GM18502 (cell line): ENCODE data around the gene TMEM117.
"Not testable (repeated sequence)": the region's sequence is repeated elsewhere in the genome, so short reads cannot be mapped to it uniquely, and the experiment has no call there.

Experiments
- ATAC-seq: cut with Tn5 transposase; IDR thresholded peaks from one replicate; pipeline ENCODE4 v1.9.1; 2021; ENCODE audit warnings: mild to moderate bottlenecking; ENCODE audit not compliant: unreplicated experiment, poor library complexity

The TMEM117 gene

GRCh38 chr12:44159216-44159615 is 323.3 kb downstream of the TMEM117 start:
- no peak for ATAC-seq

DNA sequence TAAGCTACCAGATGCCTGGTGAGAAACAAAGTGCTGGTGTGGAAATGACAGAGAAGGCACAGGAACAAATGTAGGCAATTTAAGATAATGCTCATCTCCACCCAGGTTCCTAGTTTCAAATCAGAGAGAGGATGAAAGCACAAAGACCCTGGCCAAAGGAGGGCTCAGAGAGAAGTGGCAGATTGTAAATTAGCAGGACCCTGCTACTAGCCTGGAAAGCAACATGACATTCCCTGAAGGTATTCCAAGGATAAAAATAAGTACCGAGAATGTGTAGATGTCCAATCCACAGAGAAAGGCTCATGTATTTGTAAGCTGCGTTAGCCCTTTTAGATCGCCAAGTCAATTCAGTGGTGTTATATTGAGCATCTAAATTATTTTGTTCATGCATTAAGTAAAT is 324.0 kb downstream of the TMEM117 start:
- ATAC-seq = no peak

- ATAC-seq = no peak
Measured at GRCh38 chr12:44162961-44163360, 327.1 kb downstream of the TMEM117 start.

DNA sequence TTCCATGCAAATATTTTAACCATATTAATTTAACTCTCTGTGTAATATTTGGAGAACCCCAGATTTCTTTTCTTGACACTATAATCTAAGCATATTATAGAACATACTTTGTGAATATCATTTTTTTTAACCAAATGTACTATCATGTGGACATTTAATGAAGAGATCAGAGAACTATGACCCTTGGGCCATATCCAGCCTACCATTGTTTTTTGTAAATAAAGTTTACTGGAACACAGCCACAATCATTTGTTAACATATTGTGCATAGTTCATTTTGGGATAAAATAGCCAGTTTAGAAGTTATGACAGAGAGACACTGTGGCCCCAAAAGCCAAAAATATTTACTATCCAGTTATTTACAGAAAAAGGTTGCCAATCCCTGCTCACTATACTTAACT is 338.2 kb downstream of the TMEM117 start:
- ATAC-seq = no peak

DNA sequence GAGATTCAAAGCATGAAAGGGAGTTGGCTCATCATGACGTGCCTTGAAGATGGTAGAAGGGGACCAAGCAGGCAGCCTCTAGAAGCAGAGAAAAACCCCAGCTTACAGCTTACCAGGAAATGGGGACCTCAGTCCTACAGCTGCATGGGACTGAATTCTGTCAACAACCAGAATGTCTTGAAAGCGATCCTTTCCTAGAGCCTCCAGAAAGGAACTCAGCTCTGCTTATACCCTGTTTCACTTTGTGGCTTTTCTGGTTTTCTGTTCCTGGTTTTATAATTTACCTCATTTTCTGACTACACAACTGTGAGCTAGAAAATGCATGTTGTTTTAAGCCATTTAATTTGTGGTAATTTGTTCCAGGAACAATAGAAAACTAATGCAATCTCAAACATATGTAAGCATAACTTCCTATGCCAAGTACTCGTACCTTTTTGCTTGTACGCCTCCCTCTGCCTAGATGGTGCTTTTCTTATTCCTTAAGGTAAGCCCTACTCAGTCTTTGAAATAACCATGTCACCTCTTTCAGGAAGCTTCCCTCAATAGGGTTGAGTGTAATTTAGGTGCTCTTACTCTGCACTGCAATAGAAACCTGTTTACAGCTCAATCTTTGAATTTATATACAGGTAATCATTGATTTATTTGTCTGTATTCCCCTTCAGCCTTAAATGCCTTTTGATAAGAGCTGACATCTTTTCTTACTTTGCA is 348.8 kb downstream of the TMEM117 start:
- ATAC-seq = peak; percentile 93

- ATAC-seq = peak; percentile 100
Measured at GRCh38 chr12:44193281-44193680, 357.4 kb downstream of the TMEM117 start.

- not testable (repeated sequence) for ATAC-seq
Measured at GRCh38 chr12:44195719-44196118, 359.8 kb downstream of the TMEM117 start.

GRCh38 chr12:44206045-44206444 is 370.2 kb downstream of the TMEM117 start:
- no peak for ATAC-seq

DNA sequence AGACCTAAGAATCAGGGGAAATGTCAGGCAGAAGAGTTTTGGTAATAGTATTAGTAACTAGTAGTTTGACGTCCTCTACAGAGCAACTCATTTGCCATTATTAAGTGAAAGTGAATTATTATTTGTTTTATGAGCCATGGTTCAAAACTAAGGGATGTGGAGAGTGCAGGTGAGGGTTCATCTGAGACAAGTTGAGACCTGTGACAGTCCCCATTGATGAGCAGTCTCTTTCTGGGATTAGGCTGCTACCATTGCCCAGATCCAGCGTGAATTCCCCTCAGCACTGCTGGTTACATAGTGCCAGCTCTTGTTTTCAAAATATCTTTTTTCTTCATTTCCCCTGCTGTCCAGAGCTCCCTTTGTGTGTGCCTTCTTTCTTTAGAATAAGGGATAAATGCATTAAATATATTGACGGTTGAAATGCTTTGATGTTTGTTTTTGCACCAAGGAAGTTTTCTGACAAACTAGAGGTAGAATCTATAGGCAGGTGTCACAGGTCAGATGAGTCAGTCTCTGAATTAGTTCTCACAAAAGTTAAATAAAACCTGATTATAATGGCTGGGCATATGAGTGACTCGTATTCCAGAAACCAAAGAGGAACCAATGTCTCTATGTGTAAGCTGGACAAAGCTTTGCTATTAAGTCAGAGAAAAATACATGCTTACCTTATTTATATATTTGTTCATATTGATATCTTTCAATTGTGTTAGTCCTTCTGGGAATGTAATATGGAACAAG is 381.4 kb downstream of the TMEM117 start:
- no peak for ATAC-seq

GRCh38 chr12:44223736-44224135 is 387.9 kb downstream of the TMEM117 start:
- no peak for ATAC-seq

DNA sequence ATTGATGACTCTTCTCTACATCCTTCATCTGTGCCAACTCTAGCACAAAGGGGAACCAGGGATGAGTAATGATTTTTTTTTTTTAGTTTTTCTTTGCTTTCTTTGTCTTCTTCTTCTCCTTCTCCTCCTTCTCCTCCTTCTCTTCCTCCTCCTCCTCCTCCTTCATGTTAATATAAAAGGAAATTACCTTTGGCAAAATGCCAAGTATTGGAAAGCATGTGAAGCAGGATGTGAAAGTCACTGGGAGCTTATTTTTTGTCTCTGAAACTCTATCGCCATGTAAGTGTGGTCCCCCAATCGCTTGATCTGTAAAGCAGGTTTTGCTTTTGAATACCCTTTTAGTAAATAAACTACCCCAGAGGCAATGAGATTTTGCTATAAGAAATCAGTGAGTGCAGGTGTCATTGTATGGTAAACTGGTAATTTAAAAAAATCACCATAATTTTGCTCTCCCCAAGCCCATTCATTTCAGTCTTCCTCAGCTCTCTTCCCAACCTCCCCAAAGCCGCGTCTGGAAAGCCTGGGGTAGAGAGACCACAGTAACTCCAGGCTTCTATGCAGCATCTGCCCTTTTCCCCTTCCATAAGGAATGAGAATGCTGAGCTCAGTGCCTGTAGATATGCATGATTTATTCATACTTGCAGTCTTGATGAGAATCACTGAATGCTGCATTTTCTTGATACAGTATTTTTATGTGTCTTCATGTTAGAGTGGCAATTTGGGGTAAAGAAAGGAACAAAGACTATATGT is 388.7 kb downstream of the TMEM117 start:
- ATAC-seq = no peak

- no peak for ATAC-seq
Measured at GRCh38 chr12:44225149-44225510, 389.2 kb downstream of the TMEM117 start.

- no peak for ATAC-seq
Measured at GRCh38 chr12:44227616-44228015, 391.7 kb downstream of the TMEM117 start.

DNA sequence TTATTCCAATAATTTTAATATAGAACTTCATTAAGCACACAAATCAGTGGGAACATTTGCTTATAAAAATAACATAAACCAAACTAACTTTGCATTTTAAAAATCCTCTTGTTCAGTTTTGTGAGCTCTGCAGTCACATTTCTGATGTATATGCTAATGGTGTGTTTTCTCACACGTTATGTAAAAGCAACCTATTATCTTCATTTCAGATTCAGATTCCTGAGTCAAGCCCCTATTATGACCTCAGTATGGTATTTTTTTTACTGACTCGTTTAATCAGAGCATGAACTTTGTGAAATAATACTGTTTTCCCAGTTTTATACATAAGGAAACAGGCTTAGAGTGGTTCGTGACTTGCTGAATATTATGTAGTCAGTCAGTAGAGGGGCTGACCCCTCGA is 394.0 kb downstream of the TMEM117 start:
- no peak for ATAC-seq

GRCh38 chr12:44235674-44236073 is 399.8 kb downstream of the TMEM117 start:
- ATAC-seq = no peak

- no peak for ATAC-seq
Measured at GRCh38 chr12:44240186-44240585, 404.3 kb downstream of the TMEM117 start.

DNA sequence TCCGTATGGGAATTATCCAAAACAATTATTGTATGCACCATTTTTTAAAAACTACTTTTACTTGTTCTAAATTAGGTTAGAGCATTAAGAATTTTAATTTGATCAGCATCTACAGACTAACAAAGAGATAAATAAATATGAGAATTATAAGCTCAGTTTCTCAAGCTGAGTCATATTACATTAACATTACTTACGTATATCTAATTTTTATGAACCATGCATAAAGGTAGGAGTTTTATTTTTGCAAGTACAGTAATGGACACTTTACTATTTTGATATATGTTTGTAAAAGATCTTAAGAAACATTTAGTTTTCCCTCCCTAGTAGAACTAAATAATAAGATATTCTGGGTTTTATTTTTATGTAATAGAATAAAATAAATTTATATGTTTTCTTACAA is 410.1 kb downstream of the TMEM117 start:
- no peak for ATAC-seq

DNA sequence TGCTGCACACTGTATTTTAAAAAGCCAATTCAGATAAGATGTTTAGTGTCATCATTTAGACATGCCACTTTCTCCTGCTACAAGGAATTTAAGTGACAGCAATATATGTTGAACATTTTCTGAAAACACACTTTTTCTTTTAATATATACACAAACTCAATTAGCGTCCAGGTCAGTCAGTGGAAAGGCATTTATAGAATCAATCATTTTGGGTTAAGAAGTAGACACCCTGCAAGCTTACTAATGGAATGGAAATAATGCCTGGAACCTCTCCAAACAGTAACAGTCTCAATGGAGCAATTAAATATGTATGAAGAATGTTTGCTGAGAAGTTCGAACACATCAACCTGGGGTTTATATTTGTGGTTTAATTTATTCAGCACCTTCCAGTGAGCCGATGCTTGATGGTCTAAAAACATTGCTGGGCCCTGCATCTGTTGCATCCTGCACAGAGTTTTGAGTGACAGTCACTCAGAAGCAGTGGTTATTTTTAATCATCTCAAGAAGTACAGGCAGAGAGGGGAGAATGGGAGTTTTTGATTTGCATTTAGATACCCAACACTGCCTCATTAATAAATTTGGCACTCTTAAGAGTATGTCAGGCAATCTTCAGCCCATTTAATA is 410.7 kb downstream of the TMEM117 start:
- no peak for ATAC-seq

- ATAC-seq = no peak
Measured at GRCh38 chr12:44247588-44247987, 411.7 kb downstream of the TMEM117 start.

- no peak for ATAC-seq
Measured at GRCh38 chr12:44248436-44248835, 412.6 kb downstream of the TMEM117 start.

GRCh38 chr12:44250440-44250839 is 414.6 kb downstream of the TMEM117 start:
- not testable (repeated sequence) for ATAC-seq
